Aortic smooth muscle cell (primary cell): ENCODE results near the gene EGLN1. TPM values are rescaled to one million over a fixed set of nuclear protein-coding genes. Genes with fewer than 3 reads are reported as not detected.

Experiments used
- total RNA-seq: library from RNA; depleted of rRNA; stranded (reverse); fragments of >200 nt; gene quantifications from 2 replicates; pipeline ENCODE4 v1.2.3, GENCODE V29; 2014

Gene EGLN1
- total RNA-seq = 51.0 and 56.2 TPM in 2 replicates

GRCh38 chr1:231421971-231422797, at the start of gene EGLN1:
TSS of gene EGLN1 (minus strand) at chr1:231422287. CDS start at chr1:231421888, 399 bp downstream.

GRCh38 chr1:231338270-231339128, 83.6 kb downstream of the EGLN1 start, which contains the start of gene SPRTN:
TSS of gene SPRTN (plus strand) at chr1:231338293. CDS start at chr1:231338384, 91 bp downstream.

GRCh38 chr1:231337472-231338269, 84.4 kb downstream of the EGLN1 start, which contains the start of gene EXOC8:
TSS of gene EXOC8 (minus strand) at chr1:231337852. CDS start at chr1:231337745, 107 bp downstream.

Other genes starting within 250 kb of the EGLN1 start
- 39.1 and 45.9 TPM in 2 replicates for gene GNPAT, start 181.1 kb downstream of the EGLN1 start, total RNA-seq
- gene EXOC8, start 84.4 kb downstream of the EGLN1 start, total RNA-seq = 18.2 and 23.5 TPM in 2 replicates
- gene SPRTN, start 84.0 kb downstream of the EGLN1 start, total RNA-seq = 11.6 and 15.1 TPM in 2 replicates
- 43.2 and 49.1 TPM in 2 replicates for gene TSNAX, start 106.4 kb upstream of the EGLN1 start, total RNA-seq
- gene DISC1, start 204.5 kb upstream of the EGLN1 start, total RNA-seq = 2.2 and 3.3 TPM in 2 replicates